ENCODE measurements around the gene MED14.
A peak's percentile ranks its signal among the peaks of the same experiment; 100 is the strongest.
"Not testable (repeated sequence)": the region's sequence is repeated elsewhere in the genome, so short reads cannot be mapped to it uniquely, and the experiment has no call there.

Gene MED14

GRCh38 chrX:40735325-40736169, at the start of gene MED14:
Gene MED14 (minus strand): TSS chrX:40735542. CDS start chrX:40735412, 130 bp downstream.
- Mint-ChIP-seq H3K27me3 (no peaks in the 10 kb centered on the region), H3K27ac (peak within 1 kb of the TSS; percentile 98), H3K36me3 (peaks cover 5 to 15% of the 10 kb centered on the region in 2 donors), H3K4me1 (peaks cover 24 to 26% of the 10 kb centered on the region in 2 donors), H3K9me3 (no peaks in the 10 kb centered on the region), H3K4me3 (peak within 1 kb of the TSS; percentile 94)
- DNase-seq (peak; percentile 96), ATAC-seq (replicated peaks) (peak; percentile 91)

DNA sequence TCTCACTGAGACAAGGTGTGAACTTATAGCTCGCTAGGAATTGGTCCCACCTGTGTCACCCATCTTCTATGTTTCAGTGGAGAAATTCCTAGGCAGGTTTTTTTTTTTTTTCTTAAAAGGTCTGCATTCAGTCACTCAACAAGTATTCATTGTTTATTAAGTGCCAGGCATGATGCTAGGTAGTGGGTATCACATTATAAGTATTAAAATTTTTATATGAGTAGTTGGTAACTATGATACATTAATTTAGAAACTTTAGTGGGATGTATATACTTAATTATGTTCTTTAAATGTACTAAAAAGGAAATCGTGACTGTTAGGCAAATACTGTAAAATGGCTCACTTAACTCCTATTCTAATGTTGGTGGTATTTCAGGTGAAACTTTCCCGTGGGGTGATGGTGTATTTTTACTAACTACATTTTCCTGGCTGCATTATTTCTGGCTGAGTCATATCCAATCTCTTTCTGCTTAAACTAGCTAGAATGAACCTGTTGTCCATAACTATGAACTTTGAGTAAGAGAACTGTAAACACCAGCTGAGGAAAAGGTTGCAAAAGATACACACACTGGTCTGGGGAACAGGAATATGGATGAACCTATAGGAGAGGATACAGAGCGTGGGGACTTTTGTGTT, 49.3 kb upstream of the MED14 start:
- Mint-ChIP-seq H3K9me3 (peaks cover under 1% of the 10 kb centered on the region in 2 donors), H3K27ac (no peak overlapping the region), H3K27me3 (no peaks in the 10 kb centered on the region), H3K36me3 (no peaks in the 10 kb centered on the region), H3K4me3 (no peak overlapping the region), H3K4me1 (peaks cover 0 to 3% of the 10 kb centered on the region in 2 donors)
- DNase-seq (no peak), ATAC-seq (replicated peaks) (no peak)

DNA sequence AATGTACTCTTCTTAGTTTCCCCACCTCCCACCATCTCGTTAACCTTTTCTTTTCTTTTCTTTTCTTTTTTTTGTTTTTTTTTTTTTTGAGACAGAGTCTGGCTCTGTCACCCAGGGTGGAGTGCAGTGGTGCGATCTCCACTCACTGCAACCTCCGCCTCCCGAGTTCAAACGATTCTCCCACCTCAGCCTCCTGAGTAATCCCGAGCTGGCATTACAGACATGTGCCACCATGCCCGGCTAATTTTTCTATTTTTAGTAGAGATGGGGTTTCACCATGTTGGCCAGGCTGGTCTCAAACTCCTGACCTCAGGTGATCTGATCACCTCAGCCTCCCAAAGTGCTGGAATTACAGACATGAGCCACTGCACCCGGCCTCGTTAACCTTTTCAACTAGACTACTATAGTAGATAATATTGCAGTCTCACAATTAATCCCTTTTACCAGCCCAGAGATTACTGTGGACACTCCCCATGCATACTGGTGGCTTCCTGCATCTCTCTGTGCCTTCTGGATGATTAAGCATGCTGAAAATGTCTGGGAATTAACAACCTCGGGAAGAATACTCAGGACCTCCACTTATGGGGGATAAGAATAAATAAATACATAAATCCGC, 47.4 kb upstream of the MED14 start:
- not testable (repeated sequence) for H3K4me3 Mint-ChIP-seq; H3K4me1 Mint-ChIP-seq; H3K36me3 Mint-ChIP-seq; H3K9me3 Mint-ChIP-seq; ATAC-seq (replicated peaks); H3K27ac Mint-ChIP-seq; DNase-seq
- H3K27me3 Mint-ChIP-seq: peaks cover 0 to 13% of the 10 kb centered on the region in 2 donors

GRCh38 chrX:40780951-40781350, 45.6 kb upstream of the MED14 start:
- no peak for DNase-seq
- Mint-ChIP-seq H3K27ac (no peak overlapping the region), H3K9me3 (no peaks in the 10 kb centered on the region), H3K27me3 (peaks cover 0 to 14% of the 10 kb centered on the region in 2 donors), H3K4me1 (peaks cover 0 to 3% of the 10 kb centered on the region in 2 donors), H3K36me3 (no peaks in the 10 kb centered on the region), H3K4me3 (no peak overlapping the region)
- no peak for ATAC-seq (replicated peaks)

- H3K4me1 Mint-ChIP-seq: peaks cover 0 to 3% of the 10 kb centered on the region in 2 donors
- DNase-seq (no peak), ATAC-seq (replicated peaks) (no peak)
- H3K4me3 Mint-ChIP-seq: no peak overlapping the region
- peaks cover 0 to 14% of the 10 kb centered on the region in 2 donors for H3K27me3 Mint-ChIP-seq
- no peaks in the 10 kb centered on the region for H3K36me3 Mint-ChIP-seq
- H3K9me3 Mint-ChIP-seq: no peaks in the 10 kb centered on the region
- no peak overlapping the region for H3K27ac Mint-ChIP-seq
These were observed 44.7 kb upstream of the MED14 start for GRCh38 chrX:40780082-40780481.

GRCh38 chrX:40778861-40779575, 43.7 kb upstream of the MED14 start:
- H3K36me3 Mint-ChIP-seq: no peaks in the 10 kb centered on the region
- H3K9me3 Mint-ChIP-seq: no peaks in the 10 kb centered on the region
- no peak for DNase-seq
- H3K27ac Mint-ChIP-seq: no peak overlapping the region
- H3K4me1 Mint-ChIP-seq: no peaks in the 10 kb centered on the region
- H3K4me3 Mint-ChIP-seq: no peak overlapping the region
- peaks cover 0 to 14% of the 10 kb centered on the region in 2 donors for H3K27me3 Mint-ChIP-seq
- no peak for ATAC-seq (replicated peaks)

- Mint-ChIP-seq H3K9me3 (no peaks in the 10 kb centered on the region), H3K27me3 (peaks cover 0 to 20% of the 10 kb centered on the region in 2 donors), H3K4me3 (no peak overlapping the region), H3K36me3 (no peaks in the 10 kb centered on the region), H3K27ac (no peak overlapping the region), H3K4me1 (peaks cover 0 to 3% of the 10 kb centered on the region in 2 donors)
- DNase-seq: no peak
- no peak for ATAC-seq (replicated peaks)
These were observed 38.5 kb upstream of the MED14 start for GRCh38 chrX:40773809-40774208.

GRCh38 chrX:40773188-40773587, 37.8 kb upstream of the MED14 start:
- Mint-ChIP-seq H3K4me1 (peaks cover 0 to 3% of the 10 kb centered on the region in 2 donors), H3K9me3 (no peaks in the 10 kb centered on the region), H3K36me3 (no peaks in the 10 kb centered on the region), H3K4me3 (no peak overlapping the region), H3K27ac (no peak overlapping the region), H3K27me3 (peaks cover 0 to 17% of the 10 kb centered on the region in 2 donors)
- no peak for DNase-seq
- no peak for ATAC-seq (replicated peaks)

- Mint-ChIP-seq H3K27ac (no peak overlapping the region), H3K9me3 (no peaks in the 10 kb centered on the region), H3K36me3 (no peaks in the 10 kb centered on the region), H3K4me3 (no peak overlapping the region), H3K27me3 (peaks cover 0 to 11% of the 10 kb centered on the region in 2 donors), H3K4me1 (peaks cover 0 to 3% of the 10 kb centered on the region in 2 donors)
- peak in 1 of 2 donors; percentile 19 for ATAC-seq (replicated peaks)
- DNase-seq: no peak
These were observed 36.9 kb upstream of the MED14 start for GRCh38 chrX:40772290-40772689.

DNA sequence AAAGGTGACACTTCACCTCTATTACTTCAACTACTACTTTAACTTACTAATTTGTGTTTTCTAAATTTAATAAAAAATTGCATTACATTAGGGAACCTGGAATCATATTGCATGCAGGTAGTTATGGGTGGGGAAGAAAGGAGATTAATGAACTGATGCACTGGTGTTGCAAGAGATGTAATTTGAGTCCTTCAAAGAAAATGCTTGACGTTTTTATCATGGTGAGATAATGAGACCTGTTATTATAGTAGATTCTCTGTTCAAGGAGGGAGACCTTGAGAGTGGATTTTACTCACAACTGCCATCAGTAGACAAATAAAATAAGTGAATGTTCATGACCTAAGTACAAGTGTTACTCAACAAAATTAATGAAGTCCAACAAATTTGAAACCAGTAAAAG, 26.4 kb upstream of the MED14 start:
- Mint-ChIP-seq H3K4me3 (no peak overlapping the region), H3K27ac (no peak overlapping the region), H3K9me3 (peaks cover 4 to 13% of the 10 kb centered on the region in 2 donors), H3K4me1 (peaks cover 6 to 12% of the 10 kb centered on the region in 2 donors), H3K27me3 (peaks cover 0 to 45% of the 10 kb centered on the region in 2 donors), H3K36me3 (peaks cover 0 to 10% of the 10 kb centered on the region in 2 donors)
- ATAC-seq (replicated peaks) (no peak), DNase-seq (no peak)

- Mint-ChIP-seq H3K36me3 (peaks cover 0 to 4% of the 10 kb centered on the region in 2 donors), H3K27me3 (peaks cover 0 to 33% of the 10 kb centered on the region in 2 donors), H3K4me1 (peaks cover 6 to 12% of the 10 kb centered on the region in 2 donors), H3K9me3 (no peaks in the 10 kb centered on the region), H3K4me3 (peak overlapping the region in 1 of 2 donors; percentile 8), H3K27ac (peak overlapping the region; percentile 43)
- ATAC-seq (replicated peaks) (peak; percentile 68 to 75), DNase-seq (no peak)
These were observed 24.0 kb upstream of the MED14 start for GRCh38 chrX:40759374-40759773.

DNA sequence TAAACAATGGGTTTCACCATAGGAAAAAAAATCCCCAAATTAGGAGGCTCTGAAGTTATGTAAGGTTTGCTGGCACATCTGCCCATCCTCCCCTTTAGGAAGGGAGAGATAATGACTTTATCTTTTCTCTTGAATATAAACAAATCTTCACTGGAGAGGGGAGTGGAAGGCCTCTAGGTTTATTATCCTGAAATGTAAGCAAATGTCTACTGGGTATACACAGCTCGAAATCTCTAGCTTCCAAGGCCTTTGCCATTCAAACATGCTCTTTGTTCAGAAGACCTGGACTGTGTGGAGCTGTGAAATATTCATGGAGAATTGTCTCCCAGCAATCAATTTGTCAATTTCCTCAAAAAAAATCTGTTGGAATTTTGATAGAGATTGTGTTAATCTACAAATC, 21.7 kb upstream of the MED14 start:
- DNase-seq (no peak), ATAC-seq (replicated peaks) (no peak)
- H3K9me3 Mint-ChIP-seq: peaks cover under 1 to 2% of the 10 kb centered on the region in 2 donors
- H3K27me3 Mint-ChIP-seq: peaks cover 0 to 39% of the 10 kb centered on the region in 2 donors
- peaks cover 0 to 6% of the 10 kb centered on the region in 2 donors for H3K36me3 Mint-ChIP-seq
- H3K4me3 Mint-ChIP-seq: no peak overlapping the region
- H3K4me1 Mint-ChIP-seq: peaks cover 6 to 12% of the 10 kb centered on the region in 2 donors
- no peak overlapping the region for H3K27ac Mint-ChIP-seq

DNA sequence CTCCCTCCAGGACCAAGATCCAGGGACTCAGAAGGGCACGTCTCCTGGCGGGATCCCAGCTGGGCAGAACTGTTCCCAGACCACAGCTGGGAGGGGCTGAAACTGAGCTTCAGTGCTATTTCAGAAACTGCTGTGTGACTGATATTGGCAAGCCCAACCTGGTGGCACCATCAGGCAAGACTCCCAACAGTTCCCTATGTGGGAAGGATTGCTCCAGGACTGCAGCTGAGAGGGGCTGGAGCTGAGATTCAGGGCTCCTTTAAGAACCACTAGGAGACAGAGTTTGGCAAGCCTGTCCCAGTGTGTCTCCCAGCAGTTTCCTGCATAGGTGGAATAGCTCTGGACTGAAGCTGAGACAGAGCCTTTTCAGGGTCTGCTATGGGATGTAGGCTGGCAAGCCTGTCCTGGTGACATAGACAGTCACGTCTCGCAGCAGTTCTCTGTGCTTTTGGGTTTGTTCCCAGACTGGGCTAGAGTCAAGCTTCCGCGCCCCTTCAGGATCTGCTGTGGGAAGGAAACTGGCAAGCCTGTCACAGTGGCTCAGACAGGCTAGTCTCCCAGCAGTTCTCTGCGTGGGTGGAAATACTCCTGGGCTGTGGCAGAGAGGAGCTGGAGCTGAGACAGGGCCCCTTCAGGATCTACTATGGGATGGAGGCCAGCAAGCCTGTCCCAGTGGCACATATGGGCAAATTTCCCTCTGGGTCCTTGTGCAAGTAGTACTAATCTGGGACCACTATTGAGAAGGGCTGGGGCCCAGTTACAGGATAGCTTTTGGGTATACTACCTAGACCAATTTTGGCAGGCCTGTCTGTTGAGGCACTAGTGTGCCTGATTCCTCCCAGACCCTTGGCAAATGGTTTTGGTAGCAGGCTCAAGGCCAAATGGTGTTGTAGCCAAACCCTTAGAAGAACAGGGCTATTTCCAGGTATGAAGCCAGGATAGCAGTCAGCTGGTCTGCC, 20.2 kb upstream of the MED14 start:
- no peak for ATAC-seq (replicated peaks)
- H3K27ac Mint-ChIP-seq: no peak overlapping the region
- H3K27me3 Mint-ChIP-seq: peaks cover 0 to 32% of the 10 kb centered on the region in 2 donors
- H3K9me3 Mint-ChIP-seq: peaks cover 4 to 12% of the 10 kb centered on the region in 2 donors
- no peak overlapping the region for H3K4me3 Mint-ChIP-seq
- no peak for DNase-seq
- peaks cover 10 to 12% of the 10 kb centered on the region in 2 donors for H3K4me1 Mint-ChIP-seq
- peaks cover 0 to 14% of the 10 kb centered on the region in 2 donors for H3K36me3 Mint-ChIP-seq

Measured in stimulated activated naive B cell treated with anti-CD40 and anti-IgM and Interleukin-4, amounts not matched to agents 10 μg/mL and 1 μg/mL and 100 μg/mL, for 72 hours (primary cell).